Right lobe of liver (tissue), 4 donors: ENCODE data around the gene BCL7C.

Source experiments
- CTCF ChIP-seq, 4 donors: fragments of 200-600 bp in 3 of 4; fragments of 450-650 bp in 1 of 4; IDR thresholded peaks; one replicate each; pipeline versions ENCODE4 v1.5.1 to v1.8.0; 2016 to 2022; ENCODE audit warnings: antibody characterized with exemption in 4 of 4, mild to moderate bottlenecking in 2 of 4
- POLR2A ChIP-seq: fragments of 450-650 bp; IDR thresholded peaks from one replicate; pipeline ENCODE4 v1.6.1; 2017; ENCODE audit warnings: antibody characterized with exemption, mild to moderate bottlenecking
- donor health status: DM: no; HTN: no; CAD: no.
- donor health status: DM: no; HTN: no; CAD: no.
- donor health status: DM: no; HTN: yes; CAD: no.

- TF ChIP-seq CTCF (IDR thresholded peaks at IDR 0.05) (no peak), POLR2A (no peak)
Observed at GRCh38 chr16:30927789-30928378, 34.0 kb upstream of the BCL7C start.
